Motor neuron (in vitro differentiated cells): ENCODE measurements around the gene MVD. TPM values are rescaled to one million over a fixed set of nuclear protein-coding genes. Genes with fewer than 3 reads are reported as not detected.

Source experiments
- ATAC-seq, 8 experiments: fragments of 200-7000 bp; cut with Tn5 transposase; replicated peaks in 6 of 8; 2 replicates each; pipeline ENCODE4 v1.8.0; 2021; ENCODE audit warnings: mild to moderate bottlenecking in 8 of 8, moderate library complexity in 8 of 8
- H3K27ac ChIP-seq, 2 donors: fragments of 250-450 bp; sonication (Bioruptor Pico); 2 replicates each; pipeline ENCODE4 v1.9.0; 2021; ENCODE audit warnings: antibody characterized with exemption in 2 of 2, mild to moderate bottlenecking in 2 of 2, moderate library complexity in 1 of 2
- H3K4me1 ChIP-seq, 2 donors: fragments of 250-450 bp; sonication (Bioruptor Pico); replicated peaks in 1 of 2; 2 replicates each; pipeline ENCODE4 v1.6.1; 2021; ENCODE audit warnings: antibody characterized with exemption in 2 of 2, mild to moderate bottlenecking in 2 of 2, moderate library complexity in 1 of 2
- H3K4me3 ChIP-seq, 5 donors: fragments of 250-450 bp; sonication (Bioruptor Pico); 2 replicates each; pipeline ENCODE4 v1.9.0; 2021; ENCODE audit warnings: antibody characterized with exemption in 5 of 5, mild to moderate bottlenecking in 5 of 5, moderate library complexity in 4 of 5
- WGBS, 10 experiments: fragments of 450-650 bp; shearing (Covaris generic); methylation state at CpG; one replicate each; pipeline ENCODE4 v1.0.0; 2022; 5-methylcytosine and 5-hydroxymethylcytosine counted together
- in situ Hi-C, 9 experiments: fragments of 400-800 bp; cut with MboI; loops; one replicate each; pipeline ENCODE4 v1.15.0; 2021; ENCODE audit warnings: low sequenced_read_pairs in 9 of 9, low pct_unique_long_range_greater_than_20kb in 2 of 9; ENCODE audit not compliant: unreplicated experiment in 9 of 9
- total RNA-seq, 8 experiments: library from RNA; unstranded; fragments of 300-600 nt; gene quantifications; 2 replicates each; pipeline versions ENCODE4 v1.2.3 to v1.2.4, GENCODE V29; 2022

MVD gene
- total RNA-seq = 100 to 1,000 TPM in 2 of 8 experiments, 10 to 100 TPM in 6; 41.7 to 108 (median 88.2) TPM

DNA sequence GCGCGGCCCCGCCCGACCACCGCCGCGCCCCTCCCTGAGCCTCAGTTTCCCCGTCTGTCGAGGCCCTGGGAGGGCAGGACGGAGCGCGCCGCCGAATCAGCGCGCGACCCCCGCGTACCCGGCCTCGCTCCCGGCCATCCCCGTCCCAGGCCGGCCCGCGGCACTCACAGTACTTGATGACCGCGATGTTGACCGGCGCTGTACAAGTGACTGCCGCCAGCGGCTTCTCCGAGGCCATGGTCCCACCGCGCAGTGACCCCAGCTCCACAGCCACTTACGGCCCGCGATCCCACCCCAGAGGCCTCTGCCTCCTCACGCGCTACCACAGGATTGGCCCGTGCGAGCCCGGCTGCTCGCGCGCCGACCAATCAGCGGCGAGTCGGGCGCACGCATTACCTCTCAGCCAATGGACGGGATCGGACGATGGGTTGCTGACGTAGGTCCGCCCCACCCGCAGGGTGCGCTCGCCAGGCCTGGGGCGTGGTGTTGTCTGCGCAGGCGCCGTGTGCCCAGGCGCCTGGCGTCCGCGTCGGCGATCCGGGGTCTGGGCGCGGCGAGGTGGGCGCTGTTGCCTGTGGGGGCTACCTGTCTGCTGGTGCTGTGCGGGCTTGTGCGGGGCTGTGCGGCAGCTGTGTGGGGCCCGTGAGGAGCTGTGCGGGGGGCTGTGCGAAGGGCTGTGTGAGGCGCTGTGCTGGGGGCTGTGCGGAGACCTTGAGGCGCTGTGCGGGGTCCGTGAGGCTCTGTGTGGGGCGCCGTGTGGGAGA, at the start of gene MVD:
TSS of gene MVD (minus strand) at position 249 of the 764 bp plus-strand sequence. CDS start at position 238, 11 bp downstream.
- peak; percentile 91 to 96 (median 94) for ATAC-seq
- peak within 1 kb of the TSS; percentile 85 to 98 (median 89) for H3K4me3 ChIP-seq
- in situ Hi-C loops = no loop called here
- peaks cover 4 to 7% of the 10 kb centered on the region in 2 donors for H3K4me1 ChIP-seq
- H3K27ac ChIP-seq = peak within 1 kb of the TSS; percentile 85 to 88
- 0% methylated on average over 12 to 31 of the region's 88 CpGs; no CpG with 5 or more reads in 8 of the 10 experiments for WGBS, 10 experiments

GRCh38 chr16:88712362-88712979, 49.6 kb upstream of the MVD start:
- in situ Hi-C loops = no loop called here
- no peak overlapping the region for H3K27ac ChIP-seq
- no CpG with 5 or more reads among the region's 25 CpGs for WGBS, 10 experiments
- H3K4me3 ChIP-seq = no peak overlapping the region
- peaks cover 2 to 3% of the 10 kb centered on the region in 2 donors for H3K4me1 ChIP-seq
- ATAC-seq = peak in 1 of 8 experiments; percentile 2

DNA sequence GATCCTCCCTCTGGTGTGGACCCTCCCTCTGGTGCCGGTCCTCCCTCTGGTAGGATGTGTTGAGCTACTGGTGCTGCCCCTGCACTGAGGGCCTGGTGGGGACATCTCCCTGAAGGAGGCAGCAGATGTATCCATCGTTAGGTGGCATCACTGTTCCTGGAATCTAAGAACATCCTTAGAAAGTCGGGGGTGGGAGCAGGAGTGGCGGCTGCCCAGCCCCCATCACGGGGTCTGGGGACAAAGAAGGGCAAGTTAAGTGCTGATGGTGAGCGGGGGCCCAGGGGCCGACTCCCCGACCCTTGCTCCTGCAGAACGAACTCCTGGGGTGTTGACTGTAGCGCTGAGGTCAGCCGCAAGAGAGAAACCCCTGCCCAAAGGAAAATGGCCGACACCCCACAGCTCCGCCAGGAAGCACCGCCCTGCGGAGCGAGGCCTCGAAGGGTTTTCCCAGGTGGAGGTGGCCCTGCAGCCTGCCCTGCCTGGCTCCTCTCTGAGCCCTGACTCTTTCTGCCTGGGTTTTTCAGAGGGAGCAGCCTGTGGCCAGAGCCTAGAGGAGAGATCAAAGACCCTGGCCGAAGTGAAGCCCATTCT, 49.0 kb upstream of the MVD start:
- H3K27ac ChIP-seq = no peak overlapping the region
- peaks cover 6 to 8% of the 10 kb centered on the region in 2 donors for H3K4me1 ChIP-seq
- in situ Hi-C loops = no loop called here
- H3K4me3 ChIP-seq = no peak overlapping the region
- no peak for ATAC-seq
- WGBS, 10 experiments = 48 to 83% (median 80%) methylated on average over 1 to 4 of the region's 18 CpGs; no CpG with 5 or more reads in 7 of the 10 experiments

GRCh38 chr16:88710556-88710955, 47.7 kb upstream of the MVD start:
- H3K4me1 ChIP-seq = peaks cover 6 to 8% of the 10 kb centered on the region in 2 donors
- H3K27ac ChIP-seq = no peak overlapping the region
- H3K4me3 ChIP-seq = no peak overlapping the region
- no peak for ATAC-seq
- in situ Hi-C loops = no loop called here
- 20 to 100% methylated on average over 1 to 2 of the region's 16 CpGs; no CpG with 5 or more reads in 8 of the 10 experiments for WGBS, 10 experiments

DNA sequence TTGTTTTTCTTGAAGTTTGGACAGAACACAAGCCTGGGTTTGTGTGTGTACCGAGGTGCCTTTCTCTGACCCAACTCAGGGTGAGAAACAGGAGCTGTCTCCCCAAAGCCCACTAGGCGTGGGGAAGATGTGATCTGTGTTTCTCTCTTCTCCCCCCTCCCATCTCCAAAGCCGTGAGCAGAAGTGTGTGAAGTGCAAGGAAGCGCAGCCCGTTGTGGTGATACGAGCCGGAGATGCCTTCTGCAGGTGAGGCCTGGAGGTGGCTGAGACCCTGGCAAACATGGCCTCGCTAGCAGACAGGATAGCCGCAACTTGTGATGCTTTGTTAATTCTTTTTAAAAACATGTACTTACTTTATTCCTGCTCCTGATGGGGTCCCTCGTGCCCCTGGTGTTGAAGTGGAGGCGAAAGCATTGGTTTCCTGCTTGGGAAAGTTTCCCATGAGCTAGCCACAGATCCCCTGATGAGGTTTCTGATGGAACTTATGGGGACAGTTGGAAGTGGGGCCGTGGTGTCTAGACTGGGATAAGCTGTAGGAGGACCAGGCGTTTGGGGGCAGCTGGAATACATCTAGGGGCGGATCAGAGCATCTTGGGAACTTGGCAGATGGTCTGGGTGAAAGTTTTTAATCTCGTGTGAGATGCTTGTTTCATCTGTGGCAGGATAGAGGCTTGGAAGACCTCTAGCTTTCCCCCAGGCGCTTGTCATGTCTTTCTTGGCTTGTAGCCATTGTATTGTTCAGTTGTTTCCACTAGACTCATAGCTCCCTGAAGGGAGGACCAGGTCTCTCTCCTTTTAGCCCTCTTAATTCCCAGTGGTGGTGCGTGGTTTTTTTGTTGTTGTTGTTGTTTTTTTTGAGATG, 44.3 kb upstream of the MVD start:
- WGBS, 10 experiments = 0 to 89% (median 33%) methylated on average over 1 to 12 of the region's 17 CpGs; no CpG with 5 or more reads in 3 of the 10 experiments
- in situ Hi-C loops = no loop called here
- peak overlapping the region; percentile 80 to 99 (median 97) for H3K4me3 ChIP-seq
- peaks cover 12 to 14% of the 10 kb centered on the region in 2 donors for H3K4me1 ChIP-seq
- peak overlapping the region; percentile 43 to 87 for H3K27ac ChIP-seq
- ATAC-seq = no peak

DNA sequence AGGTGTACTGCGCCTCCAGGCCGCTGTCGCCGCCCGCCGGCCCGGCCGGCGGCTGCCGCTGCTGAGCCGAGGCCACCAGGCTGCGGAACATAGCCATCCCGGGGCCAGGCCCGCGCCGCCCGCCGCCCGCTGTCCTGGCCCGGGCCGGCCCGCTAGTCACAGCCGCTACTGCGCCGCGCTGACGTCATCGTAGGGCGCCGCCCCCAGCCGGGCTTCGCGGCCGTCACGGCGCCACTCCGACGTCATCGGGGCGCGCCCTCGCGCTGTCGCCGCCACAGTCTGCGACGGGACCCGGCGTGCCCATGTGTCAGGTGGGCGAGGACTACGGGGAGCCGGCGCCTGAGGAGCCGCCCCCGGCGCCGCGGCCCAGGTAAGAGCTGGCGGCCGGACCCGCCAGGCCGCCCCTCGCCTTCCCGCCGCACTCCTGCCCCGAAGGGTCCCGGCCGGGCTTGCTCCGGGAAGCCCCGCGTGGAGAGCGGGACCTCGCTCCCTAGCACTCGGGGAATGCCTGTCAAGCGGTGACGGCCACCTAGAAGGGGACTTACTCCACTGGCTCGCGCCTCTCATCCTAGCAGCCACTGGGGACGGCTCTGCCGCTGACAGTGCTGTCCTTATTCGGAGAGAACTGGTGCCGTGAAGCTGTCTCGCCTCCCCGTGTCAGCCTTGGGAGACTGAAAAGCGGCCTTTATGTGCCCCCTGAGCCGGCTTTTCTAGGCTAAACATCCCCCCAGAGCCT, 43.5 kb upstream of the MVD start, which contains the start of the genes CTU2 and RNF166:
TSS of gene CTU2 (plus strand) at position 275 of the 736 bp plus-strand sequence. CDS start at position 303, 28 bp downstream.
TSS of gene RNF166 (minus strand) at position 180 of the 736 bp plus-strand sequence. CDS start at position 97, 83 bp downstream.
- H3K4me1 ChIP-seq = peaks cover 12 to 14% of the 10 kb centered on the region in 2 donors
- in situ Hi-C loops = no loop called here
- peak; percentile 89 to 93 (median 91) for ATAC-seq
- H3K27ac ChIP-seq = peak within 1 kb of the TSS; percentile 43 to 87
- WGBS, 10 experiments = 0% methylated on average over 3 to 8 of the region's 86 CpGs; no CpG with 5 or more reads in 7 of the 10 experiments
- H3K4me3 ChIP-seq = peak within 1 kb of the TSS; percentile 80 to 99 (median 97)

DNA sequence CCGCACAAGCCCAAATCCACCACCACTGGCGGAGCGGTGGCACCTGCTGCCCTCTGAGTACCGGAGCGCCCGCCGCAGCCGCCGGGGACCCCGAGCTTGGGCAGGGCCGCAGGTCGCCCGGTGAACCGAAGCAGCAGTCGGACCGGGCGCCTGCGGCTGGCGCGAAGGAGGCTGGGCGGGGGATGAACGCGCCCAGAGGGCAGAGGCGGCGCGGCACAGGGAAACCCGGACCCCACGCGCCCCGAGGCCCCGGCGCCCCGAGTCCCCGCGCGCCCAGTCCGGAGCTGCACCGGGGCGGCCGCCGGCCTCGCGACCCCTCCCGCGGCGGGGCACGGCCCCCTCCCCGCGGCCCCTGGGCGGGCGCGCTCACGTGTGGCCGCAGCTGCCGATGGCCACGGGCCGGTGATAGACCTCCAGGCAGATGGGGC, 42.9 kb upstream of the MVD start:
- Histone ChIP-seq H3K27ac (peak overlapping the region; percentile 12 to 87), H3K4me1 (peaks cover 12 to 14% of the 10 kb centered on the region in 2 donors), H3K4me3 (peak overlapping the region; percentile 80 to 99 (median 97))
- in situ Hi-C loops = no loop called here
- 0 to 7% (median 0%) methylated on average over 3 to 14 of the region's 57 CpGs; no CpG with 5 or more reads in 7 of the 10 experiments for WGBS, 10 experiments
- peak in 5 of 8 experiments; percentile 37 to 48 (median 43) for ATAC-seq

DNA sequence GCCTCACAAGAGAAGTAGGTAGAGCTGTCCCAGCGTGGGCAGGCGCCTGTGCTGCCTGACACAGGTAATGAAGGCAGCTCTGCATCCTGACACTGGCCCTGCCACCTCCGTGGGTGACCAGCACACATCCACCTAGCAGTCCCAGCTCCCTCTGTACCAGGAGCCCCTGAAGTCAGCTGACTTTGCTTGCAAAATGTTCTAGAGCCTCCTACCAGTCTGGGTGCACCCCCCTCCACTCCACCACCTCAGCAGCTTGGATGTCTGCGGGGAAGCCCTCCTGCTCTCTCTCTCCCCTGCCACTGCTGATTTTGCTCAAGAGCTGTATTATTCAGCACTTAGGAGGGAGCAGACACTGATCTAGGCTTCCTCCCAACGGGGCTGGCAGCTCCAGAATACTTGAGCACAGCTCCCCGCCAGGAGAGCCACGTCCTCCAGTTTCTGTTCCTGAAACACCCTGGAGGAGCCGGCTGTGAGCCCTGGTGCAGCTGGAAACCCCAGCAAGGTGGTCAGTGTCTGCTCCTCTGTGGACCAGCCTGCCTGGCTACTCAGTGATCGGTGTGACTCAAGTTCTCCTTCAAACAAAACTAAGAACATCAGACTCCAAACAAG, 42.3 kb upstream of the MVD start:
- peaks cover 12 to 14% of the 10 kb centered on the region in 2 donors for H3K4me1 ChIP-seq
- peak overlapping the region; percentile 80 to 99 (median 97) for H3K4me3 ChIP-seq
- 0 to 62% (median 10%) methylated on average over 1 to 3 of the region's 9 CpGs; no CpG with 5 or more reads in 4 of the 10 experiments for WGBS, 10 experiments
- ATAC-seq = peak in 1 of 8 experiments; percentile 2
- in situ Hi-C loops = no loop called here
- no peak overlapping the region for H3K27ac ChIP-seq

- in situ Hi-C loops = no loop called here
- 75 to 100% (median 83%) methylated on average over 1 to 9 of the region's 26 CpGs; no CpG with 5 or more reads in 5 of the 10 experiments for WGBS, 10 experiments
- no peak overlapping the region for H3K4me3 ChIP-seq
- H3K4me1 ChIP-seq = peaks cover 12 to 14% of the 10 kb centered on the region in 2 donors
- no peak overlapping the region for H3K27ac ChIP-seq
- no peak for ATAC-seq
Observed at GRCh38 chr16:88703486-88704309, 40.8 kb upstream of the MVD start.

GRCh38 chr16:88702371-88703210, 39.7 kb upstream of the MVD start:
- no peak overlapping the region for H3K27ac ChIP-seq
- WGBS, 10 experiments = 58 to 100% (median 83%) methylated on average over 1 to 14 of the region's 31 CpGs; no CpG with 5 or more reads in 3 of the 10 experiments
- H3K4me1 ChIP-seq = peaks cover 10 to 12% of the 10 kb centered on the region in 2 donors
- in situ Hi-C loops = no loop called here
- H3K4me3 ChIP-seq = no peak overlapping the region
- ATAC-seq = no peak
